H9 (cell line): ENCODE results near the gene MAPK7. TPM values are rescaled to one million over a fixed set of nuclear protein-coding genes. Genes with fewer than 3 reads are reported as not detected.

Experiments used
- DNase-seq: peaks from one replicate; pipeline ENCODE4 v3.0.0-alpha.2; 2017
- H2AFZ ChIP-seq: one replicate; pipeline ENCODE4 v1.6.1; 2013; ENCODE audit warnings: mild to moderate bottlenecking, low read length, control low read depth, moderate library complexity
- H2AK5ac ChIP-seq: 2 replicates; pipeline ENCODE4 v1.6.1; 2013; ENCODE audit warnings: low read length, control low read depth, mixed read lengths; ENCODE audit not compliant: insufficient read length
- H2BK120ac ChIP-seq: one replicate; pipeline ENCODE4 v1.6.1; 2013; ENCODE audit warnings: low read depth, mild to moderate bottlenecking, low read length, control low read depth, inconsistent platforms; ENCODE audit not compliant: poor library complexity, severe bottlenecking
- H2BK12ac ChIP-seq: 2 replicates; pipeline ENCODE4 v1.6.1; 2013; ENCODE audit warnings: low read length, control low read depth, mixed read lengths, low read depth; ENCODE audit not compliant: insufficient read length
- H2BK15ac ChIP-seq: 2 replicates; pipeline ENCODE4 v1.6.1; 2013; ENCODE audit warnings: low read depth, low read length, control low read depth
- H2BK20ac ChIP-seq: one replicate; pipeline ENCODE4 v1.6.1; 2013; ENCODE audit warnings: low read depth, mild to moderate bottlenecking, low read length, control low read depth, inconsistent platforms; ENCODE audit not compliant: poor library complexity, severe bottlenecking
- H2BK5ac ChIP-seq: 2 replicates; pipeline ENCODE4 v1.6.1; 2013; ENCODE audit warnings: low read length, control low read depth, mixed read lengths; ENCODE audit not compliant: insufficient read length
- H3K14ac ChIP-seq: 2 replicates; pipeline ENCODE4 v1.6.1; 2013; ENCODE audit warnings: low read length, control low read depth; ENCODE audit not compliant: insufficient read depth
- H3K18ac ChIP-seq: 2 replicates; pipeline ENCODE4 v1.6.1; 2013; ENCODE audit warnings: low read depth, mild to moderate bottlenecking, mixed read lengths, low read length, control low read depth; ENCODE audit not compliant: insufficient read length
- H3K23ac ChIP-seq: 2 replicates; pipeline ENCODE4 v1.6.1; 2013; ENCODE audit warnings: low read length, control low read depth, mixed read lengths, low read depth; ENCODE audit not compliant: insufficient read length
- H3K23me2 ChIP-seq: 2 replicates; pipeline ENCODE4 v1.6.1; 2013; ENCODE audit warnings: low read depth, mild to moderate bottlenecking, mixed read lengths, low read length, control low read depth; ENCODE audit not compliant: insufficient read length, poor library complexity, severe bottlenecking
- H3K27ac ChIP-seq: 2 replicates; pipeline ENCODE4 v1.5.1; 2013; ENCODE audit warnings: low read length, control low read depth, mixed read lengths, low read depth; ENCODE audit not compliant: insufficient read length
- H3K27me3 ChIP-seq: 2 replicates; pipeline ENCODE4 v1.6.1; 2013; ENCODE audit warnings: low read length, control low read depth, inconsistent platforms; ENCODE audit not compliant: insufficient read depth
- H3K4ac ChIP-seq: 2 replicates; pipeline ENCODE4 v1.6.1; 2013; ENCODE audit warnings: low read depth, mild to moderate bottlenecking, control low read depth, inconsistent platforms, low read length, moderate library complexity
- H3K4me1 ChIP-seq: 2 replicates; pipeline ENCODE4 v1.6.1; 2013; ENCODE audit warnings: low read length, control low read depth, inconsistent platforms; ENCODE audit not compliant: insufficient read depth
- H3K4me2 ChIP-seq: 2 replicates; pipeline ENCODE4 v1.6.1; 2013; ENCODE audit warnings: low read length, control low read depth, mixed read lengths; ENCODE audit not compliant: insufficient read length, insufficient read depth
- H3K56ac ChIP-seq: 2 replicates; pipeline ENCODE4 v1.6.1; 2013; ENCODE audit warnings: low read depth, mild to moderate bottlenecking, mixed read lengths, low read length, control low read depth; ENCODE audit not compliant: insufficient read length
- H3K79me1 ChIP-seq: 2 replicates; pipeline ENCODE4 v1.6.1; 2013; ENCODE audit warnings: low read depth, mild to moderate bottlenecking, moderate library complexity, low read length, control low read depth, inconsistent platforms; ENCODE audit not compliant: insufficient read depth, poor library complexity, severe bottlenecking
- H3K79me2 ChIP-seq: 2 replicates; pipeline ENCODE4 v1.6.1; 2013; ENCODE audit warnings: low read length, control low read depth, inconsistent platforms; ENCODE audit not compliant: insufficient read depth
- H3K9ac ChIP-seq: 2 replicates; pipeline ENCODE4 v1.6.1; 2013; ENCODE audit warnings: low read length, control low read depth, mixed read lengths; ENCODE audit not compliant: insufficient read length; ENCODE audit errors: extremely low read depth
- H3K9me3 ChIP-seq: one replicate; pipeline ENCODE4 v1.6.1; 2013; ENCODE audit warnings: low read depth, low read length, inconsistent platforms; ENCODE audit not compliant: control insufficient read depth
- H3T11ph ChIP-seq: one replicate; pipeline ENCODE4 v1.6.1; 2013; ENCODE audit warnings: mild to moderate bottlenecking, low read length, control low read depth, inconsistent platforms
- H4K20me1 ChIP-seq: one replicate; pipeline ENCODE4 v1.6.1; 2013; ENCODE audit not compliant: control insufficient read depth, insufficient read length, insufficient read depth
- H4K5ac ChIP-seq: 2 replicates; pipeline ENCODE4 v1.6.1; 2013; ENCODE audit warnings: low read depth, mild to moderate bottlenecking, mixed read lengths, low read length, control low read depth; ENCODE audit not compliant: insufficient read length
- H4K8ac ChIP-seq: replicated peaks from 2 replicates; pipeline ENCODE4 v1.6.1; 2013; ENCODE audit warnings: low read length, control low read depth, mixed read lengths, low read depth; ENCODE audit not compliant: insufficient read length
- H4K91ac ChIP-seq: 2 replicates; pipeline ENCODE4 v1.6.1; 2013; ENCODE audit warnings: low read depth, mild to moderate bottlenecking, moderate library complexity, mixed read lengths, low read length, control low read depth; ENCODE audit not compliant: insufficient read length
- H3K27ac Mint-ChIP-seq, 3 experiments: 2 replicates in 2 of 3; 3 replicates in 1 of 3; pipeline ENCODE4 v1.8.0; 2020 to 2021; ENCODE audit warnings: mixed read lengths in 3 of 3, mild to moderate bottlenecking in 1 of 3, moderate library complexity in 1 of 3
- H3K27me3 Mint-ChIP-seq: 2 replicates; pipeline ENCODE4 v1.8.0; 2021; ENCODE audit warnings: low read depth, mild to moderate bottlenecking, moderate library complexity, mixed read lengths
- H3K36me3 Mint-ChIP-seq, 3 experiments: 2 replicates in 2 of 3; 3 replicates in 1 of 3; pipeline ENCODE4 v1.8.0; 2020 to 2021; ENCODE audit warnings: low read depth in 3 of 3, mixed read lengths in 3 of 3; ENCODE audit not compliant: insufficient read depth in 1 of 3
- H3K4me1 Mint-ChIP-seq, 2 experiments: 2 replicates each; pipeline ENCODE4 v1.8.0; 2020; ENCODE audit warnings: mixed read lengths in 2 of 2
- H3K4me3 Mint-ChIP-seq, 2 experiments: 2 replicates in 1 of 2; 3 replicates in 1 of 2; pipeline ENCODE4 v1.8.0; 2020 to 2021; ENCODE audit warnings: mild to moderate bottlenecking in 2 of 2, mixed read lengths in 2 of 2, moderate library complexity in 1 of 2
- H3K9me3 Mint-ChIP-seq, 2 experiments: 2 replicates in 1 of 2; 3 replicates in 1 of 2; pipeline ENCODE4 v1.8.0; 2020; ENCODE audit warnings: mild to moderate bottlenecking in 2 of 2, mixed read lengths in 2 of 2, moderate library complexity in 1 of 2
- whole genome bisulfite sequencing: extraction: QIAGEN DNeasy Blood & Tissue Kit; methylation state at CpG from one replicate; pipeline ENCODE4 v1.1.7; 2013; ENCODE audit warnings: missing lambda C conversion rate, low lambda C conversion rate, mixed read lengths; ENCODE audit not compliant: insufficient read length; ENCODE audit errors: extremely low coverage; 5-methylcytosine and 5-hydroxymethylcytosine counted together
- total RNA-seq: library from RNA; stranded (reverse); gene quantifications from 2 replicates; pipeline ENCODE4 v1.2.1, GENCODE V29; 2021
- TF ChIP-seq, protein P1 (sequence below): fragments of 200-600 bp; sonication (generic); conservative IDR thresholded peaks from 3 replicates; pipeline ENCODE4 v1.8.0; 2021; ENCODE audit warnings: antibody characterized with exemption, mild to moderate bottlenecking

MAPK7 gene
- total RNA-seq, 1 experiment from 2014 or later, result 43.8 TPM

DNA sequence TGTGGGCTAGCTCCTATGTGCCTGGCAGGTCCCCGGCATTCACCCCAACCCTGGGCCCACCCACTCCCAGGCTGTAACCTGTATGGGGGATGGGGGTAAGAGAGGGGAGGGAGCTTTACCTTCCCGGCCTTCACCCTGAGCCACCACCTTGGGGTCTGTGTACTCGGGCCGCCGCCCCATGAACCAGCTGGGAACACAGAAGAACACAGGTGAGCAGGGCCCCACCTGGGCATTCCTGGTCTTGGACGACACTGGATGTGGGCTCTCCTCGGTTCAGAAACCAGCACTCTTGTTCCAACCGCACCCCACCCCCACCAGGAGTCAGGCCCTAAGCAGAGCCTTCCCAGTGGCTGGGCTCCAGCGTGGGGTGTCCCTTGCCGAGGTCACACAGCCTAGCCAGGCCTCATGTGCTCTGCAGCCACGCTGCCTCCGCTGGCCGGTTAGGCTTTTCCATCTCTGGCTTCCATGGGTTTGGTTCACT, 34.6 kb upstream of the MAPK7 start:
- Histone ChIP-seq H3K4me2 (no peak overlapping the region), H4K20me1 (no peaks in the 10 kb centered on the region), H3K9me3 (no peaks in the 10 kb centered on the region), H3K9ac (no peak overlapping the region), H2BK20ac (no peak overlapping the region), H3K79me2 (no peaks in the 10 kb centered on the region), H2BK120ac (no peak overlapping the region), H4K91ac (no peak overlapping the region), H3K23me2 (no peaks in the 10 kb centered on the region), H2BK12ac (no peak overlapping the region), H2BK5ac (no peak overlapping the region), H3K14ac (no peak overlapping the region), H2AFZ (no peak overlapping the region), H3K56ac (no peak overlapping the region), H3T11ph (no peak overlapping the region), H4K8ac (no peak overlapping the region), H3K27ac (no peak overlapping the region), H4K5ac (no peak overlapping the region), H3K4ac (no peak overlapping the region), H3K23ac (no peak overlapping the region), H3K18ac (no peak overlapping the region), H2AK5ac (no peak overlapping the region), H3K27me3 (no peaks in the 10 kb centered on the region), H2BK15ac (no peak overlapping the region), H3K79me1 (no peaks in the 10 kb centered on the region), H3K4me1 (peaks cover 7% of the 10 kb centered on the region; the same call in 1 of the 2 replicates)
- Mint-ChIP-seq H3K4me3 (no peak overlapping the region; a peak in 1 of 5 replicates), H3K36me3 (peaks cover 6 to 13% (median 11%) of the 10 kb centered on the region in 3 experiments; a peak in 6 of 7 replicates), H3K27ac (no peak overlapping the region), H3K9me3 (no peaks in the 10 kb centered on the region), H3K27me3 (no peaks in the 10 kb centered on the region), H3K4me1 (peaks cover 20 to 27% of the 10 kb centered on the region in 2 experiments)
- TF ChIP-seq, protein P1, sequence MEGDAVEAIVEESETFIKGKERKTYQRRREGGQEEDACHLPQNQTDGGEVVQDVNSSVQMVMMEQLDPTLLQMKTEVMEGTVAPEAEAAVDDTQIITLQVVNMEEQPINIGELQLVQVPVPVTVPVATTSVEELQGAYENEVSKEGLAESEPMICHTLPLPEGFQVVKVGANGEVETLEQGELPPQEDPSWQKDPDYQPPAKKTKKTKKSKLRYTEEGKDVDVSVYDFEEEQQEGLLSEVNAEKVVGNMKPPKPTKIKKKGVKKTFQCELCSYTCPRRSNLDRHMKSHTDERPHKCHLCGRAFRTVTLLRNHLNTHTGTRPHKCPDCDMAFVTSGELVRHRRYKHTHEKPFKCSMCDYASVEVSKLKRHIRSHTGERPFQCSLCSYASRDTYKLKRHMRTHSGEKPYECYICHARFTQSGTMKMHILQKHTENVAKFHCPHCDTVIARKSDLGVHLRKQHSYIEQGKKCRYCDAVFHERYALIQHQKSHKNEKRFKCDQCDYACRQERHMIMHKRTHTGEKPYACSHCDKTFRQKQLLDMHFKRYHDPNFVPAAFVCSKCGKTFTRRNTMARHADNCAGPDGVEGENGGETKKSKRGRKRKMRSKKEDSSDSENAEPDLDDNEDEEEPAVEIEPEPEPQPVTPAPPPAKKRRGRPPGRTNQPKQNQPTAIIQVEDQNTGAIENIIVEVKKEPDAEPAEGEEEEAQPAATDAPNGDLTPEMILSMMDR, result no peak; the same call in 2 of the 3 replicates
- peak; percentile 41 for DNase-seq
- WGBS, result no CpG with 5 or more reads among the region's 13 CpGs
